IMR-90 (cell line): ENCODE results near the gene GPR15LG. TPM values are rescaled to one million over a fixed set of nuclear protein-coding genes. Genes with fewer than 3 reads are reported as not detected.
"Not testable (repeated sequence)": the region's sequence is repeated elsewhere in the genome, so short reads cannot be mapped to it uniquely, and the experiment has no call there.

Experiments used
- ATAC-seq: fragments of 200-7000 bp; cut with Tn5 transposase; 2 replicates; pipeline ENCODE4 v1.9.1; 2020; ENCODE audit warnings: low read depth, mild to moderate bottlenecking, moderate library complexity
- BruUV-seq: library from RNA; stranded (reverse); fragments of 400-500 nt; replicated peaks from 2 replicates; lab custom pipeline; 2021; lab: Mats Ljungman, UMichigan
- CTCF ChIA-PET: fragments of 300-600 bp; formaldehyde crosslinking; extraction: SDS; loops from one replicate; lab custom pipeline; 2021; ENCODE audit warnings: antibody characterized with exemption; lab: Yijun Ruan, JAX
- POLR2A ChIA-PET: fragments of 300-600 bp; sonication (Branson Sonifier 250); formaldehyde crosslinking; loops from one replicate; lab custom pipeline; 2022; ENCODE audit warnings: antibody characterized with exemption; ENCODE audit not compliant: unreplicated experiment; lab: Charles Lee
- DNase-seq: peaks from one replicate; pipeline ENCODE4 v3.0.0; 2013
- H2AFZ ChIP-seq: replicated peaks from 2 replicates; pipeline ENCODE3; 2013; ENCODE audit warnings: low read length, mild to moderate bottlenecking; ENCODE audit not compliant: poor library complexity
- H2AK5ac ChIP-seq: 2 replicates; pipeline ENCODE4 v1.6.1; 2013; ENCODE audit warnings: low read depth, low read length, inconsistent platforms
- H2AK9ac ChIP-seq: replicated peaks from 2 replicates; pipeline ENCODE3; 2013; ENCODE audit warnings: mild to moderate bottlenecking, low read depth, low read length, moderate library complexity; ENCODE audit not compliant: poor library complexity
- H2BK120ac ChIP-seq: 2 replicates; pipeline ENCODE4 v1.6.1; 2013; ENCODE audit warnings: low read depth, low read length, inconsistent platforms
- H2BK15ac ChIP-seq: 3 replicates; pipeline ENCODE4 v1.6.1; 2013; ENCODE audit warnings: low read depth, low read length, inconsistent platforms
- H2BK20ac ChIP-seq: 2 replicates; pipeline ENCODE4 v1.6.1; 2013; ENCODE audit warnings: low read depth, mild to moderate bottlenecking, inconsistent platforms, low read length, moderate library complexity
- H2BK5ac ChIP-seq: 2 replicates; pipeline ENCODE4 v1.6.1; 2013; ENCODE audit warnings: mild to moderate bottlenecking, low read depth, low read length, inconsistent platforms; ENCODE audit not compliant: poor library complexity, severe bottlenecking
- H3K14ac ChIP-seq: replicated peaks from 2 replicates; pipeline ENCODE4 v1.6.1; 2013; ENCODE audit warnings: low read depth, low read length, inconsistent platforms
- H3K18ac ChIP-seq: 2 replicates; pipeline ENCODE4 v1.6.1; 2013; ENCODE audit warnings: low read depth, low read length, control low read depth
- H3K23ac ChIP-seq: 2 replicates; pipeline ENCODE4 v1.6.1; 2013; ENCODE audit warnings: low read depth, low read length, inconsistent platforms
- H3K27ac ChIP-seq: 2 replicates; pipeline ENCODE4 v1.5.1; 2013; ENCODE audit warnings: mild to moderate bottlenecking, control low read depth, low read length; ENCODE audit not compliant: insufficient read depth
- H3K27me3 ChIP-seq: 2 replicates; pipeline ENCODE4 v1.6.1; 2013; ENCODE audit warnings: low read length; ENCODE audit not compliant: control insufficient read depth, insufficient read depth
- H3K36me3 ChIP-seq: 2 replicates; pipeline ENCODE4 v1.6.1; 2013; ENCODE audit warnings: low read length, mixed read lengths; ENCODE audit not compliant: control insufficient read depth, insufficient read depth
- H3K4ac ChIP-seq: 2 replicates; pipeline ENCODE4 v1.6.1; 2013; ENCODE audit warnings: low read depth, low read length, inconsistent platforms
- H3K4me1 ChIP-seq: 2 replicates; pipeline ENCODE4 v1.6.1; 2013; ENCODE audit warnings: low read length, mixed read lengths; ENCODE audit not compliant: control insufficient read depth, insufficient read depth
- H3K4me2 ChIP-seq: 2 replicates; pipeline ENCODE4 v1.6.1; 2013; ENCODE audit warnings: low read depth, mild to moderate bottlenecking, control low read depth, low read length, moderate library complexity
- H3K4me3 ChIP-seq: 2 replicates; pipeline ENCODE4 v1.5.1; 2013; ENCODE audit warnings: low read depth, mild to moderate bottlenecking, control low read depth, low read length, moderate library complexity; ENCODE audit not compliant: insufficient read depth
- H3K56ac ChIP-seq: 2 replicates; pipeline ENCODE4 v1.6.1; 2013; ENCODE audit warnings: low read length, inconsistent platforms; ENCODE audit not compliant: insufficient read depth; ENCODE audit errors: extremely low read depth
- H3K79me1 ChIP-seq, 2 experiments: 2 replicates each; pipeline ENCODE4 v1.6.1; 2013; ENCODE audit warnings: low read length in 2 of 2, inconsistent platforms in 1 of 2, low read depth in 1 of 2
- H3K9ac ChIP-seq: 2 replicates; pipeline ENCODE4 v1.6.1; 2013; ENCODE audit warnings: low read depth, low read length, control low read depth
- H3K9me1 ChIP-seq: 2 replicates; pipeline ENCODE4 v1.6.1; 2013; ENCODE audit warnings: low read length, inconsistent platforms; ENCODE audit not compliant: insufficient read depth
- H3K9me3 ChIP-seq: 2 replicates; pipeline ENCODE4 v1.6.1; 2013; ENCODE audit warnings: low read length; ENCODE audit not compliant: control insufficient read depth, insufficient read depth
- H4K20me1 ChIP-seq: 2 replicates; pipeline ENCODE4 v1.6.1; 2013; ENCODE audit warnings: low read length, inconsistent platforms; ENCODE audit not compliant: insufficient read depth
- H4K5ac ChIP-seq: 2 replicates; pipeline ENCODE4 v1.6.1; 2013; ENCODE audit warnings: mild to moderate bottlenecking, low read depth, low read length, control low read depth
- H4K8ac ChIP-seq, 2 experiments: 2 replicates each; pipeline ENCODE4 v1.6.1; 2013; ENCODE audit warnings: low read depth in 2 of 2, low read length in 2 of 2, control low read depth in 1 of 2, inconsistent platforms in 1 of 2
- H4K91ac ChIP-seq: 2 replicates; pipeline ENCODE4 v1.6.1; 2013; ENCODE audit warnings: low read depth, low read length, inconsistent platforms; ENCODE audit not compliant: insufficient read depth
- WGBS, 2 experiments: methylation state at CpG; one replicate each; pipeline versions ENCODE4 v1.1.5 to v1.1.7; 2013; ENCODE audit warnings: missing lambda C conversion rate in 2 of 2; ENCODE audit not compliant: insufficient read length in 1 of 2; ENCODE audit errors: extremely low coverage in 2 of 2; 5-methylcytosine and 5-hydroxymethylcytosine counted together
- dilution Hi-C: fragments of 300-500 bp; cut with HindIII; formaldehyde crosslinking; loops from one replicate; pipeline ENCODE4 v1.14.3; 2018; ENCODE audit warnings: low sequenced_read_pairs; ENCODE audit not compliant: unreplicated experiment
- in situ Hi-C: fragments of 300-500 bp; cut with MboI; formaldehyde crosslinking; loops from 3 replicates; pipeline ENCODE4 v1.14.3; 2019; ENCODE audit warnings: low sequenced_read_pairs, inconsistent platforms, mixed read lengths
- intact Hi-C: fragments of 100-400 bp; cut with micrococcal nuclease; formaldehyde crosslinking; loops from 2 replicates; pipeline ENCODE4 v1.10.0; 2022
- polyA plus RNA-seq, 3 experiments: library from polyadenylated mRNA; depleted of rRNA; stranded (reverse); fragments of >200 nt; gene quantifications; 2 replicates each; pipeline ENCODE4 v1.2.3, GENCODE V29; 2012; ENCODE audit warnings: low replicate concordance in 1 of 3
- total RNA-seq: library from RNA; depleted of rRNA; stranded (reverse); fragments of >200 nt; gene quantifications from 2 replicates; pipeline ENCODE4 v1.2.3, GENCODE V29; 2012

The GPR15LG gene
- total and polyA plus RNA-seq, 2 of the 4 experiments (the other 2 are of a cell fraction), result not detected

- BruUV-seq, H3K4me1 ChIP-seq, H2AFZ ChIP-seq, dilution Hi-C loops, H3K18ac ChIP-seq, H3K23ac ChIP-seq, H3K9me1 ChIP-seq, H3K79me1 ChIP-seq, H3K9ac ChIP-seq, H4K20me1 ChIP-seq, in situ Hi-C loops, H3K9me3 ChIP-seq, H2BK20ac ChIP-seq, H3K27ac ChIP-seq, H3K4ac ChIP-seq, H3K4me2 ChIP-seq, H2AK9ac ChIP-seq, H2BK15ac ChIP-seq, H3K14ac ChIP-seq, DNase-seq, H2BK5ac ChIP-seq, ATAC-seq, H3K27me3 ChIP-seq, H4K91ac ChIP-seq, H4K8ac ChIP-seq, H3K56ac ChIP-seq, H4K5ac ChIP-seq, intact Hi-C loops, H2BK120ac ChIP-seq, POLR2A ChIA-PET, H3K36me3 ChIP-seq, H2AK5ac ChIP-seq, H3K4me3 ChIP-seq: not testable (repeated sequence)
- 50% methylated on average over 1 of the region's 10 CpGs; no CpG with 5 or more reads in 1 of the 2 experiments for WGBS, 2 experiments
- CTCF ChIA-PET, result interaction anchor here (0.6 kb wide), 1 partner anchor 401 kb away, joined by 3 read pairs; no protein-coding TSS in a partner anchor
Measured at GRCh38 chr10:84125910-84126784, 47.5 kb upstream of the GPR15LG start.
